IMR-90 (cell line): ENCODE data around the gene B3GLCT.

ENCODE experiments used
- BHLHE40 ChIP-seq: fragments of 150-350 bp; IDR thresholded peaks from 2 replicates; pipeline ENCODE4 v1.6.1; 2016; ENCODE audit warnings: mild to moderate bottlenecking, low read depth, low read length
- CEBPB ChIP-seq: IDR thresholded peaks from 2 replicates; pipeline ENCODE4 v1.6.1; 2012; ENCODE audit warnings: low read depth, low read length, improper control_type of control experiment
- CHD1 ChIP-seq: IDR thresholded peaks from 2 replicates; pipeline ENCODE4 v1.6.1; 2012; ENCODE audit warnings: low read depth, low read length, improper control_type of control experiment
- FOS ChIP-seq: fragments of 150-350 bp; IDR thresholded peaks from 2 replicates; pipeline ENCODE4 v1.6.1; 2016; ENCODE audit warnings: low read depth, low read length
- MAFK ChIP-seq: IDR thresholded peaks from 2 replicates; pipeline ENCODE4 v1.6.1; 2012; ENCODE audit warnings: low read depth, low read length, improper control_type of control experiment
- MXI1 ChIP-seq: IDR thresholded peaks from 2 replicates; pipeline ENCODE4 v1.6.1; 2012; ENCODE audit warnings: low read depth, mild to moderate bottlenecking, low read length, moderate library complexity, borderline replicate concordance
- NFE2L2 ChIP-seq: fragments of 150-350 bp; IDR thresholded peaks from 2 replicates; pipeline ENCODE4 v1.6.1; 2016; ENCODE audit warnings: low read depth, mild to moderate bottlenecking, low read length
- POLR2A ChIP-seq: IDR thresholded peaks from 2 replicates; pipeline ENCODE4 v1.6.1; 2012; ENCODE audit warnings: mild to moderate bottlenecking, low read depth, low read length
- RAD21 ChIP-seq: IDR thresholded peaks from 2 replicates; pipeline ENCODE4 v1.6.1; 2012; ENCODE audit warnings: low read length, improper control_type of control experiment
- RCOR1 ChIP-seq: IDR thresholded peaks from 2 replicates; pipeline ENCODE4 v1.6.1; 2012; ENCODE audit warnings: mild to moderate bottlenecking, low read length, improper control_type of control experiment; ENCODE audit not compliant: insufficient replicate concordance
- RFX5 ChIP-seq: IDR thresholded peaks from 2 replicates; pipeline ENCODE4 v1.8.0; 2012; ENCODE audit warnings: low read depth, mild to moderate bottlenecking, low read length, moderate library complexity
- TF ChIP-seq, protein P1 (sequence below): fragments of 150-350 bp; IDR thresholded peaks from 2 replicates; pipeline ENCODE4 v1.6.1; 2017; ENCODE audit warnings: mild to moderate bottlenecking, antibody characterized with exemption, low read length, low read depth
- TF ChIP-seq, protein P2 (sequence below): conservative IDR thresholded peaks from 2 replicates; pipeline ENCODE4 v1.5.1; 2012; ENCODE audit warnings: mild to moderate bottlenecking, low read depth, low read length, improper control_type of control experiment

DNA sequence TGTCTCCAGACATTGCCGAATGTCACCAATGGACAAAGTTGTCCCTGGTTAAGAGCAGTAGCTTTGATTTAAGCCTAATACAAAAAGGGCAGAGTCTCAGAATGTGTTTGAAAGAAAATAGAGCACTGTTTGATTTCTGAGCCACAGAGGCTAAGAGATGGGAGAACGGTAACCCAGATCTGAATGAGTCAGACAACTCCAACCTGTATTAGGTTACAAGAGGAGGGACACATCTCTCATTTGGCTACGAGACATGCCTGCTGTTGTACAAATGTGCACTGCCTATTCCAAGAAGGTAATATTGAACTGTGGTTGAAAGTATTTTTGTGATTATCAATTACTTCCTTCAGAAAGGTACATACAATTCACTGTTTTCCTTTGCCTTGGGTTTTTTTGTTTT, 33.2 kb upstream of the B3GLCT start:
- TF ChIP-seq, protein P1, sequence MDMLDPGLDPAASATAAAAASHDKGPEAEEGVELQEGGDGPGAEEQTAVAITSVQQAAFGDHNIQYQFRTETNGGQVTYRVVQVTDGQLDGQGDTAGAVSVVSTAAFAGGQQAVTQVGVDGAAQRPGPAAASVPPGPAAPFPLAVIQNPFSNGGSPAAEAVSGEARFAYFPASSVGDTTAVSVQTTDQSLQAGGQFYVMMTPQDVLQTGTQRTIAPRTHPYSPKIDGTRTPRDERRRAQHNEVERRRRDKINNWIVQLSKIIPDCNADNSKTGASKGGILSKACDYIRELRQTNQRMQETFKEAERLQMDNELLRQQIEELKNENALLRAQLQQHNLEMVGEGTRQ = no peak
- TF ChIP-seq MAFK = no peak
- TF ChIP-seq, protein P2, sequence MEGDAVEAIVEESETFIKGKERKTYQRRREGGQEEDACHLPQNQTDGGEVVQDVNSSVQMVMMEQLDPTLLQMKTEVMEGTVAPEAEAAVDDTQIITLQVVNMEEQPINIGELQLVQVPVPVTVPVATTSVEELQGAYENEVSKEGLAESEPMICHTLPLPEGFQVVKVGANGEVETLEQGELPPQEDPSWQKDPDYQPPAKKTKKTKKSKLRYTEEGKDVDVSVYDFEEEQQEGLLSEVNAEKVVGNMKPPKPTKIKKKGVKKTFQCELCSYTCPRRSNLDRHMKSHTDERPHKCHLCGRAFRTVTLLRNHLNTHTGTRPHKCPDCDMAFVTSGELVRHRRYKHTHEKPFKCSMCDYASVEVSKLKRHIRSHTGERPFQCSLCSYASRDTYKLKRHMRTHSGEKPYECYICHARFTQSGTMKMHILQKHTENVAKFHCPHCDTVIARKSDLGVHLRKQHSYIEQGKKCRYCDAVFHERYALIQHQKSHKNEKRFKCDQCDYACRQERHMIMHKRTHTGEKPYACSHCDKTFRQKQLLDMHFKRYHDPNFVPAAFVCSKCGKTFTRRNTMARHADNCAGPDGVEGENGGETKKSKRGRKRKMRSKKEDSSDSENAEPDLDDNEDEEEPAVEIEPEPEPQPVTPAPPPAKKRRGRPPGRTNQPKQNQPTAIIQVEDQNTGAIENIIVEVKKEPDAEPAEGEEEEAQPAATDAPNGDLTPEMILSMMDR = no peak
- no peak for TF ChIP-seq NFE2L2
- TF ChIP-seq POLR2A = no peak
- TF ChIP-seq CHD1 = no peak
- no peak for TF ChIP-seq RCOR1
- no peak for TF ChIP-seq CEBPB
- TF ChIP-seq MXI1 = no peak
- TF ChIP-seq BHLHE40 = no peak
- TF ChIP-seq FOS = no peak
- no peak for TF ChIP-seq RFX5
- TF ChIP-seq RAD21 = no peak
